ENCODE data around the gene FMN2. TPM values are rescaled to one million over a fixed set of nuclear protein-coding genes. Genes with fewer than 3 reads are reported as not detected.

The FMN2 gene
- total RNA-seq, 1 donor from 2014 or later: 1.1 TPM

GRCh38 chr1:240465531-240465940 is 373.9 kb downstream of the FMN2 start:
- H3K9me3 ChIP-seq: no peaks in the 10 kb centered on the region
- no peaks in the 10 kb centered on the region for H3K27me3 ChIP-seq (ENCODE audit: low read depth)
- no peaks in the 10 kb centered on the region for H3K4me1 ChIP-seq
- ATAC-seq (no peak), DNase-seq (no peak)
- intact Hi-C loops (cut with DNase I): no loop called here
- no peaks in the 10 kb centered on the region for H3K36me3 ChIP-seq
- no peak overlapping the region for H3K27ac ChIP-seq
- no peak overlapping the region for H3K4me3 ChIP-seq
- TF ChIP-seq, protein P1, sequence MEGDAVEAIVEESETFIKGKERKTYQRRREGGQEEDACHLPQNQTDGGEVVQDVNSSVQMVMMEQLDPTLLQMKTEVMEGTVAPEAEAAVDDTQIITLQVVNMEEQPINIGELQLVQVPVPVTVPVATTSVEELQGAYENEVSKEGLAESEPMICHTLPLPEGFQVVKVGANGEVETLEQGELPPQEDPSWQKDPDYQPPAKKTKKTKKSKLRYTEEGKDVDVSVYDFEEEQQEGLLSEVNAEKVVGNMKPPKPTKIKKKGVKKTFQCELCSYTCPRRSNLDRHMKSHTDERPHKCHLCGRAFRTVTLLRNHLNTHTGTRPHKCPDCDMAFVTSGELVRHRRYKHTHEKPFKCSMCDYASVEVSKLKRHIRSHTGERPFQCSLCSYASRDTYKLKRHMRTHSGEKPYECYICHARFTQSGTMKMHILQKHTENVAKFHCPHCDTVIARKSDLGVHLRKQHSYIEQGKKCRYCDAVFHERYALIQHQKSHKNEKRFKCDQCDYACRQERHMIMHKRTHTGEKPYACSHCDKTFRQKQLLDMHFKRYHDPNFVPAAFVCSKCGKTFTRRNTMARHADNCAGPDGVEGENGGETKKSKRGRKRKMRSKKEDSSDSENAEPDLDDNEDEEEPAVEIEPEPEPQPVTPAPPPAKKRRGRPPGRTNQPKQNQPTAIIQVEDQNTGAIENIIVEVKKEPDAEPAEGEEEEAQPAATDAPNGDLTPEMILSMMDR (IDR thresholded peaks at IDR 0.05): no peak

DNA sequence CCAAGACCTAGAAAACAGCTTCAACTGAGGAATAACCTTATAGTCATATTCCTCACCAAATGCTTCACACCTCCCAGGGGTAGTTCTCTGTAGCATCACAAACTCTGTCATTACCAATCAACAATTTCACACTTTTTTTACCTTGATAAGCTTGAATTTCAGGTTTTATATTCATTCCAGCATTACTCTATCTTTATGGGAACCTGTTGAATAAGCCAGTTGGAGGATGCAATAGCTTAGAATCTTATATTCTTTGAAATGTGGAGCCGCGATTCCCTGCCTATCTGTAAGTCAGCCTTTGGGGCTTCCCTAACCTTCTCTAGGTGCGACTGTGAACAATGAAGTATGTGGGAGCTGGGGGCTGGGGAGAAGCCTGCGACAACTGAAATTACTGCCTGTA is 374.8 kb downstream of the FMN2 start:
- DNase-seq (no peak), ATAC-seq (no peak)
- Histone ChIP-seq H3K4me1 (no peaks in the 10 kb centered on the region), H3K27me3 (ENCODE audit: low read depth) (no peaks in the 10 kb centered on the region), H3K27ac (no peak overlapping the region), H3K36me3 (no peaks in the 10 kb centered on the region), H3K4me3 (no peak overlapping the region), H3K9me3 (no peaks in the 10 kb centered on the region)
- TF ChIP-seq, protein P1 (IDR thresholded peaks at IDR 0.05): no peak
- intact Hi-C loops (cut with DNase I): no loop called here

DNA sequence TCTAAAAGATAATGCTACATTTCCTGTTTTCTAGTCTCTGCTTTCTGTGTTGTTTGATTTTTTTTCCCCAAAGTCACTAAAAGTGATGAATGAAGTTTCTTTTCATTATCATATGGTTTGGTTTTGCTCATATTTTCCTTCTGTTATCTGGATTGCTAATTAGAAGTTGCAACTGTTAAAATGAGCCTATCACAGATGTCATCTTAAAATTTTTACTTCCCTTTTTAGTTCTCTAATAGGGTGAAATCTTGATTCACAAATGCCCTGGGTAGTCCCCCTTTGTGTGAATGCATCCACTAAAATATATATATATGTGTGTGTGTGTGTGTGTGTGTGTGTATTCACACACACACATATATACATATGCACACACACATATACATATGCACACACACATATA is 376.2 kb downstream of the FMN2 start:
- Histone ChIP-seq H3K36me3 (no peaks in the 10 kb centered on the region), H3K27ac (no peak overlapping the region), H3K4me3 (no peak overlapping the region), H3K9me3 (no peaks in the 10 kb centered on the region), H3K27me3 (ENCODE audit: low read depth) (no peaks in the 10 kb centered on the region), H3K4me1 (no peaks in the 10 kb centered on the region)
- no peak for DNase-seq
- intact Hi-C loops (cut with DNase I): no loop called here
- TF ChIP-seq, protein P1 (IDR thresholded peaks at IDR 0.05): no peak
- ATAC-seq: no peak

DNA sequence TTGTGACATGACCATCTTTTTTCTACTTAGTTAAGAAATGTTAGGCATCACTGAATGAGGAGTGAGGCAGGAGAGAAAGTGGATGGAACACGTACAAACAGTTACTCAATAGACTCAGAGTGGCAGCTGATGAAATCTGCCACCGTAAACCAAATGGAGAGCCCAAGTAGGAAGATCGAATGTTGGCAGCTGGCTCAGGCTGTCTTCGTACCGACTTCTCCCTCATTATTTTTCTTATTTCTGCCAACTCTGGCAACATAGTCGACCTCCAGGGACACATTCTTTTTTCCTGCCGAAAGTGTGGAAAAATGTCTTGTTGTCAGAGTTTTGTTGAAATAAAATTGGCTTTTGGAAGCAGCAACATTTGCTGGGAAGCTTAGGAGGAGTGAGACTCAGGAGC is 377.0 kb downstream of the FMN2 start:
- TF ChIP-seq, protein P1 (IDR thresholded peaks at IDR 0.05): no peak
- Histone ChIP-seq H3K36me3 (no peaks in the 10 kb centered on the region), H3K27ac (no peak overlapping the region), H3K27me3 (ENCODE audit: low read depth) (no peaks in the 10 kb centered on the region), H3K4me1 (no peaks in the 10 kb centered on the region), H3K4me3 (no peak overlapping the region), H3K9me3 (no peaks in the 10 kb centered on the region)
- ATAC-seq (no peak), DNase-seq (no peak)
- intact Hi-C loops (cut with DNase I): no loop called here

- Histone ChIP-seq H3K9me3 (no peaks in the 10 kb centered on the region), H3K27ac (no peak overlapping the region), H3K36me3 (no peaks in the 10 kb centered on the region), H3K4me3 (no peak overlapping the region), H3K4me1 (no peaks in the 10 kb centered on the region), H3K27me3 (ENCODE audit: low read depth) (no peaks in the 10 kb centered on the region)
- TF ChIP-seq, protein P1 (IDR thresholded peaks at IDR 0.05): no peak
- ATAC-seq: no peak
- DNase-seq: no peak
- intact Hi-C loops (cut with DNase I): no loop called here
Measured at GRCh38 chr1:240474133-240474614, 382.5 kb downstream of the FMN2 start.

GRCh38 chr1:240475832-240476231 is 384.1 kb downstream of the FMN2 start:
- ATAC-seq: no peak
- Histone ChIP-seq H3K9me3 (no peaks in the 10 kb centered on the region), H3K4me3 (no peak overlapping the region), H3K4me1 (no peaks in the 10 kb centered on the region), H3K27ac (no peak overlapping the region), H3K27me3 (ENCODE audit: low read depth) (no peaks in the 10 kb centered on the region), H3K36me3 (no peaks in the 10 kb centered on the region)
- DNase-seq: no peak
- TF ChIP-seq, protein P1 (IDR thresholded peaks at IDR 0.05): no peak
- intact Hi-C loops (cut with DNase I): no loop called here

Data from lower lobe of right lung (tissue), 2 donors.